GM12801 (cell line): ENCODE measurements around the gene RNF148.

Experiments used
- CTCF ChIP-seq: IDR thresholded peaks from one replicate; pipeline ENCODE4 v1.5.1; 2011; ENCODE audit warnings: control low read depth; ENCODE audit not compliant: insufficient read length; ENCODE audit errors: extremely low read depth

Gene RNF148

GRCh38 chr7:122710916-122711315 is 8.2 kb upstream of the RNF148 start:
- TF ChIP-seq CTCF: no peak

GRCh38 chr7:122709930-122710646 is 7.4 kb upstream of the RNF148 start:
- TF ChIP-seq CTCF: no peak

- TF ChIP-seq CTCF: no peak
Observed at GRCh38 chr7:122706836-122707235, 4.1 kb upstream of the RNF148 start.

GRCh38 chr7:122699017-122699416 is 3.7 kb downstream of the RNF148 start, which contains the start of gene RNF133:
RNF133 (minus strand) TSS chr7:122699117; CDS start chr7:122698918, 199 bp downstream.
- TF ChIP-seq CTCF: no peak

- no peak for TF ChIP-seq CTCF
Observed at GRCh38 chr7:122695816-122696215, 6.9 kb downstream of the RNF148 start.

GRCh38 chr7:122694697-122695096 is 8.0 kb downstream of the RNF148 start:
- TF ChIP-seq CTCF: no peak

- no peak for TF ChIP-seq CTCF
Observed at GRCh38 chr7:122692769-122693309, 9.9 kb downstream of the RNF148 start.
